ENCODE data around the gene CPNE5.
A peak's percentile ranks its signal among the peaks of the same experiment; 100 is the strongest.

The CPNE5 gene

DNA sequence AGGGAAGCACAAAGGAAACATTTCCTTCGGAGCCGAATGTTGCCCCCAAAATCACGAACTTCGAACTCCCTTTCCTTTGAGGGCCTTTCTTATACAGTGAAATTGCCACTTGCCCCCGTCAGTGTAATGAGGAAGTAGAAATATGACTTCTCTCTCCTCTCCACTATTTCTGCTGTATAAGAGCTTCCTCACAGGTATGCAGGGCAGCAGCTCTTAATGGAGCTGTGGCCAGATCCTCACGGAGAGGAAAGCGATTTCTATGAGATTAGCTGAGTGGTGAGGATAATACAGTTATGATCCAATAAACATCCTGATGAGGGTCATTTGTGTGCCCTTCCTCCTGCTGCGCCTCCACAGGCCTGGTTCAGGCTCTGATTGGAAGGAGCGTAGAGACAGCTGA, 10.8 kb upstream of the CPNE5 start:
- no peaks in the 10 kb centered on the region for H3K4me1 Mint-ChIP-seq (ENCODE audit: low read depth)
- peaks cover 34% of the 10 kb centered on the region for H3K36me3 Mint-ChIP-seq (ENCODE audit: low read depth)
- DNase-seq (ENCODE audit: low spot score) = no peak
- H3K4me3 Mint-ChIP-seq = no peak overlapping the region
- no peaks in the 10 kb centered on the region for H3K9me3 Mint-ChIP-seq
- no peak overlapping the region for H3K27ac Mint-ChIP-seq
- no peaks in the 10 kb centered on the region for H3K27me3 Mint-ChIP-seq (ENCODE audit: low read depth)

DNA sequence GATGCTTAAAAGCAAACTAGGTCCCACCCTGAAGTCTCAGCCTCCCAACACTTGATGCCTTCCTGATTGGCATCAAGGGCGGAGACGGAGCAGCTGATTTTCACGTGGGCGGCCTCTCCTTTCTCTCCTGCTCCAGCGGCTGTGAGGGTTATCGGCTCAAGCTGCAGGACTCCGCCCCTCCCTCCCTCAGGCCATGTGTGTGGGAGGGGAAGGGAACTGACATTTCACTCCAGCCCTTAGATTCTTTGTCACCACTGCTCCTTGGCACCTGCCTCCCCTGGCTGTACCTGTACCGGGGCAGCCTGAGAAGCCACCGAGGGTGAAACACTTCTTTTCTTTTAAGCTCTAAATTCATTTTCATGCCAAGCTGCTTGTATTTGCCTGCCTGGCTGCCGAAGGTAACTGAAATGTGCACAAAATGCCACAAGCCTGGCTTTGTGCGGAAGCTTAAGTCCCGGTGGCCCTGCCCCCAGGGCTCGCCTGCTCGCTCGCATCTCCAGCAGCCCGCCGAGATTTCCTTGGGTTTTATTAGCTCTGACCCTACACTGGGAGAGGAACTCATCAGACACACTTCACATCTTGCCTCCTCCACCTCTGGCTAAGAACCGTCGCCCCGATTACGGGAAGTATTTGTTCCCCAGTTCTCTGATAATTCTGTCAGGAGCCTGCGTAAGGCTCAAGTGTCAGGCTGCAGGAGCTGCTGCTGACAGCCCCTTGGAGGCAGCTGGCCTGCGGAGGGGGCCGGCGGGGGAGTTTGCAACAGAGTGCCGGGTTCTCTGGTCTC, 9.6 kb upstream of the CPNE5 start:
- Mint-ChIP-seq H3K36me3 (ENCODE audit: low read depth) (peaks cover 27% of the 10 kb centered on the region), H3K9me3 (no peaks in the 10 kb centered on the region), H3K27me3 (ENCODE audit: low read depth) (peaks cover 3% of the 10 kb centered on the region), H3K27ac (no peak overlapping the region), H3K4me1 (ENCODE audit: low read depth) (no peaks in the 10 kb centered on the region), H3K4me3 (no peak overlapping the region)
- no peak for DNase-seq (ENCODE audit: low spot score)

DNA sequence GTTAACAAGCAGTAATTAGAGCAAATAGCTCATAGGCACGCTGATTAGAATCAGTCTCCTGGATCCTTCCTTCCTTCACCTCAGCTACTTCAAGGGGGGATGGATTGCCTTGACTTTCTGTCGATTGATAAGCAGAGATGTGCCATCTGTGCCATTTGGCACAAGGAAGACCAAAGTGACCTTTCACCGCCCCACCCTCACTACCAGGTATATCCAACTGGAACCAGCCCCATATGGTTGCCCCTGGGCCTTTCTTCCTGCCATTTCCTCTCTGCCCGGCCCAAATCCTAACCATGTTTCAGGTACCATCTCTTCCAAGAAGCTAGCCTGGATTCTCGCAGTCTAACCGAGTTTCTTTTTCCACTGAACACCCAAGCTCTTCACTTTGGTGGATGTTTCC, 8.7 kb upstream of the CPNE5 start:
- DNase-seq (ENCODE audit: low spot score) = no peak
- no peaks in the 10 kb centered on the region for H3K4me1 Mint-ChIP-seq (ENCODE audit: low read depth)
- peaks cover 3% of the 10 kb centered on the region for H3K27me3 Mint-ChIP-seq (ENCODE audit: low read depth)
- no peaks in the 10 kb centered on the region for H3K9me3 Mint-ChIP-seq
- no peak overlapping the region for H3K4me3 Mint-ChIP-seq
- H3K36me3 Mint-ChIP-seq (ENCODE audit: low read depth) = peaks cover 23% of the 10 kb centered on the region
- H3K27ac Mint-ChIP-seq = no peak overlapping the region

DNA sequence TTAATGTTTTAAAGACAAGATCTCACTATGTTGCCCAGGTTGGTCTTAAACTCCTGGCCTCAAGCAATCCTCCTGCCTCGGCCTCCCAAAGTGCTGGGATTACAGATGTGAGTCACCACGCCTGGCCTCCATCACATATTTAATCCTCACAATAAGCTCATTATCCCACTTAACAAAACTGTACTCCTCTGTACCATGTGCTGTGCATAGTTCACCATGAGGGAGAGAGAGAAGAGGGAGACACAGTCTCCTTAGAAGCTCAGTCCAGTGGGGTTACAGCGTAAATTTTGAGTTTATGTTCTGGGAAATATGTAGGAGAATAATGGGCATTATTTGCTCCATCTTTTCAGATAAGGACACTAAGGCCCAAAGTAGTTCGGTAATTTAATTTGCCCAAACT, 7.9 kb upstream of the CPNE5 start:
- DNase-seq (ENCODE audit: low spot score) = no peak
- Mint-ChIP-seq H3K4me3 (no peak overlapping the region), H3K9me3 (no peaks in the 10 kb centered on the region), H3K27ac (no peak overlapping the region), H3K4me1 (ENCODE audit: low read depth) (no peaks in the 10 kb centered on the region), H3K27me3 (ENCODE audit: low read depth) (peaks cover 3% of the 10 kb centered on the region), H3K36me3 (ENCODE audit: low read depth) (peaks cover 20% of the 10 kb centered on the region)

DNA sequence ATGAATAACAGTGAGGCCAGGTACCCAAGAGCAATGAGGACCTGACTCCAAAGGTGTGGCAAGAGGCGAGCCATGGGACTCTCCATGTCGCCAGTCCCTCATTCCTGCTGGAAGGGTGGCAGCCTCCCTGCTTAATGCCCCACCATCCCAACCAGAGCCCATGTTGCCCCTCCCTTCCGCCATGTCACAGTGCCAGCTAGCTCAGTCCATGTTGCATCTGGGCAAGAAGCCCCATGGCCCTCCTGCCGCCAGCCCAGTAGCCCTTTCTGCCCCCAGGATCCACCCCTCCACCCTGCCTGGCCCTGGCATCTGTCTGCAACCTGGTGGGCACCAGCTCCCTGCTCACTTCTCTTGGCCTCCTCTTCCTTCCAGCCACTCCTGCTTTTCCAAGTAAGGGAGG, 6.0 kb upstream of the CPNE5 start:
- Mint-ChIP-seq H3K27me3 (ENCODE audit: low read depth) (peaks cover 12% of the 10 kb centered on the region), H3K36me3 (ENCODE audit: low read depth) (peaks cover 4% of the 10 kb centered on the region), H3K4me3 (no peak overlapping the region), H3K4me1 (ENCODE audit: low read depth) (peaks cover 4% of the 10 kb centered on the region), H3K27ac (no peak overlapping the region), H3K9me3 (no peaks in the 10 kb centered on the region)
- no peak for DNase-seq (ENCODE audit: low spot score)

DNA sequence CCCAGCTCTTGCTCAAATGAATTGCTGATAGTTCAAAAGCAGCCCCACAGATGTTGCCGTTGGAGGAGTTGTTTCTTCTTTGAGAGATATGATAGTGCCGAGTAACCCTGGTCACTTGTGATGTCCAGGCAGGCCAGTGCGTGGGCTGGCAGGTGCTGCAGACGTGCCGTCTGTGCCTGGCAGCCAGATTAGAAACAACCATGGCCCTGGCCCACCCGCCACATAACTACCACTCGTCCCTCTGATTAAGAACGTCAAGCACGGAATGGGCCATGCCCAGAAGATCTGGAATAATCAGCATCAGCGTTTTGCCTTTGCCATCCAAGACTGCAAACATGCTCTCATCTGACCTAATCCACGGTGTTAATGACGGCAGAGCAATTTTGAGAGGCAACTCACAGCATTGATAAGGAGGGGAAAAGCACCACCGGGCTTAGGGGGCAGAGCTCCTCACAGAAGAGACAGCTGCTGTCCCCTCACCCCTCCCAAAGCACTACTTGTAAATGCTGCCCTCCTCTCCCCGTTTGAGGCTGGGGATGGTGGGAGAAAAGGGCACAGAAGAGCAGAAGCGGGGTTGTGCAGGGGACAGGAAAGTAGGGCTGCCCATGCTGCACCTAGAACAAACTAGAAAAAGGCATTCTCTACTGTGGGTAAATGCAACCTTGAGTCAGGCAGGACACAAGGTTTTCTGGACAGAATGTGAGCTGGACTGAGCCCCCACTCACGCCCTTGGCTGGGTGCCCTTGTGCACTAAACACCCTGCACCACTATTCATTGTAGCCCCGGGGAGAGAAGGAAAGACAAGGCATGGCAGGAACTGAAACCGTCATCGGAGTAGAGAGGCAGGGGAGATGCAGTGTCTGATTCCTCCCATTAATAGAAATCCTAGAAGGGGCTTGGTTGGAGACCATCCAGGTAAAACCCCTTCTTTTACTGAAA, 5.3 kb upstream of the CPNE5 start:
- no peaks in the 10 kb centered on the region for H3K9me3 Mint-ChIP-seq
- no peak overlapping the region for H3K27ac Mint-ChIP-seq
- H3K4me1 Mint-ChIP-seq (ENCODE audit: low read depth) = peaks cover 4% of the 10 kb centered on the region
- H3K36me3 Mint-ChIP-seq (ENCODE audit: low read depth) = no peaks in the 10 kb centered on the region
- H3K4me3 Mint-ChIP-seq = no peak overlapping the region
- H3K27me3 Mint-ChIP-seq (ENCODE audit: low read depth) = peaks cover 16% of the 10 kb centered on the region
- no peak for DNase-seq (ENCODE audit: low spot score)

DNA sequence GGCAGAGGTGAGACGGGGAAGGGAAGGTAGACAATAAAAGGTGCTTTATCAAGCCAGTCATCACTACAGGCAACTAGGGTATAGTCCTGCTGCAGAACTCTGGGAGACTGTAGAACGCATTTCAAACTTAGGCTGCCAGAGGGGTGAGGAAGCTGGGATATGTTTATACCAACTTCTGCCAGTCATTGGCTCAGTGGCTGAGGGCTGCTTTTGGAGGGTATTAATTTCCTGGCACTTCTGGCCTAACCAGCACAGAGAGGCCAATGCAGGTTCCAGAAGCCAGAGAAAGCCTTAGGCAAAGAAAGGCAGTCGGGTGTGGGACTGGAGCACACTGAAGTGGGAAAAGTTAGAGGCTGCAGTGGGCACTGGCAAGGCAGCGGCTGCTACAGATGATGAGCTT, 3.9 kb upstream of the CPNE5 start:
- no peaks in the 10 kb centered on the region for H3K36me3 Mint-ChIP-seq (ENCODE audit: low read depth)

DNA sequence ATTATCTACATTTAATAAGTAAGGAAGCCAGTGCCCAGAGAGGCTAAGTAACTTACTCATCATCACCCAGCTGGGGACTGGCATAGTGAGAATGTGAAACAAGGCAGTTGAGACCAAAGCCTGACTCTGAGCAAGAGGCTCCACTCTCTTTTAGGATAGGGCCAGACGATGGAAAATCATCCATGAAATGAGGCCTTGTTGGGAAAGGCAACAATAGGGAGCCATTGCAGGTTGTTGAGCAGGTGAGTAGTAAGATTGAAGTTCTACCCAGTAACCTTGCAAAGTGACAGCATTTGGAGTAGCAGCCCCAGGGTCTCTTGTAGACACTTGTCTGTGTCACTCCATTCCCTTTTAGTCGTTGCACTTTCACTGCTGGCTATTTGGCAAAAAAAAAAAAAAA, 2.5 kb upstream of the CPNE5 start:
- H3K27me3 Mint-ChIP-seq (ENCODE audit: low read depth) = peaks cover 39% of the 10 kb centered on the region
- no peak overlapping the region for H3K4me3 Mint-ChIP-seq
- DNase-seq (ENCODE audit: low spot score) = no peak
- H3K9me3 Mint-ChIP-seq = no peaks in the 10 kb centered on the region
- H3K36me3 Mint-ChIP-seq (ENCODE audit: low read depth) = no peaks in the 10 kb centered on the region
- H3K4me1 Mint-ChIP-seq (ENCODE audit: low read depth) = peaks cover 7% of the 10 kb centered on the region
- no peak overlapping the region for H3K27ac Mint-ChIP-seq

More for the DNA sequence above, 3.9 kb upstream of the CPNE5 start:
- DNase-seq (ENCODE audit: low spot score) = no peak
- no peak overlapping the region for H3K4me3 Mint-ChIP-seq
- no peak overlapping the region for H3K27ac Mint-ChIP-seq
- no peaks in the 10 kb centered on the region for H3K9me3 Mint-ChIP-seq
- peaks cover 7% of the 10 kb centered on the region for H3K4me1 Mint-ChIP-seq (ENCODE audit: low read depth)
- H3K27me3 Mint-ChIP-seq (ENCODE audit: low read depth) = peaks cover 27% of the 10 kb centered on the region

DNA sequence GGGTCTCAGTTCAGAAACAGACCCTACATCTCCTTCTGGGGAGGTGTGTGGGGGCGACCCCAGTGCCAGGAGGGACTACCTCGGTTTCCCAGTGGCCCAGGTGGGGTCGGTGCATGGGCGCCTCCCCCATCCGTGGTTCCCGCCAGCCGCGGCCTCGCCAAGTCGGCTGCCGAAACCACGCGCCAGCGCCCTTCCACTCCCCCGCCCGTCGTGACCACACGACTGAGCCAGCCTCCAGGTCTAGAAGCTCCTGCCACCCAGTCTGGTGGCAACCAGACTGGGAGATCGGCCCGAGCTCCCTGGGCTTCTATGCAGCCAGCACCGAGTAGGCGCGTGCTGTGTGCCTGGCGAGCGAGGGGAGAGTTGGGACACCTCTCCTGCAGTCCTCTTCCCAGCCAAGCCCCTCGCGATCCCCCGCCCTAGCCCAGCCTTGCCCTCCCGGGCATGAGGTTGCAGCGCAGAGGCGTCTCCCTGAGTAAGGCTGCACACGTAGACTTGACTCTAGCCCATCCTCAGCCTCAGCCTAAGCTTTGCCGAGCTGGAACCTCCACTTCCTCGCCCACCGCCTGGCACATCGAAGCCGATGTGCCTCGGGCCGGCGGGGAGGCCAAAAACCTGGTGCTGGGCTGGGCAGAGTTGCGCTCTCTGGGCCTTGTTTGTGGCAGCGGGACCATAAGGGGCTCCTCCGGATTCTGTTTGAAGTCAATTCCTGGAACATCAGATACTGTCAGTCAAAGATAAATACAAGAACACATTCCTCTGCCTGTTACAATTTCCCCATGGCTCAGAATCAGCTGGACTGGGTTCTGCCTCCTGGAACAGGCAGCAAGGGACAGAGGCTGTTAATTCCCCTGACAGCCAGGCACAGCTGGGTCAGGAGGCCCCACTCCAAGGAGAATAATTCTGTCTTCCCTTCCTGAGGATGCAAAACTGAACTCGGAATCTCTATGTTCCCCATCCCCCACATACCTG, 1.5 kb upstream of the CPNE5 start:
- peaks cover 7% of the 10 kb centered on the region for H3K4me1 Mint-ChIP-seq (ENCODE audit: low read depth)
- H3K4me3 Mint-ChIP-seq = peak overlapping the region; percentile 73
- peak overlapping the region; percentile 22 for H3K27ac Mint-ChIP-seq
- no peaks in the 10 kb centered on the region for H3K9me3 Mint-ChIP-seq
- no peak for DNase-seq (ENCODE audit: low spot score)
- H3K36me3 Mint-ChIP-seq (ENCODE audit: low read depth) = no peaks in the 10 kb centered on the region
- H3K27me3 Mint-ChIP-seq (ENCODE audit: low read depth) = peaks cover 44% of the 10 kb centered on the region

DNA sequence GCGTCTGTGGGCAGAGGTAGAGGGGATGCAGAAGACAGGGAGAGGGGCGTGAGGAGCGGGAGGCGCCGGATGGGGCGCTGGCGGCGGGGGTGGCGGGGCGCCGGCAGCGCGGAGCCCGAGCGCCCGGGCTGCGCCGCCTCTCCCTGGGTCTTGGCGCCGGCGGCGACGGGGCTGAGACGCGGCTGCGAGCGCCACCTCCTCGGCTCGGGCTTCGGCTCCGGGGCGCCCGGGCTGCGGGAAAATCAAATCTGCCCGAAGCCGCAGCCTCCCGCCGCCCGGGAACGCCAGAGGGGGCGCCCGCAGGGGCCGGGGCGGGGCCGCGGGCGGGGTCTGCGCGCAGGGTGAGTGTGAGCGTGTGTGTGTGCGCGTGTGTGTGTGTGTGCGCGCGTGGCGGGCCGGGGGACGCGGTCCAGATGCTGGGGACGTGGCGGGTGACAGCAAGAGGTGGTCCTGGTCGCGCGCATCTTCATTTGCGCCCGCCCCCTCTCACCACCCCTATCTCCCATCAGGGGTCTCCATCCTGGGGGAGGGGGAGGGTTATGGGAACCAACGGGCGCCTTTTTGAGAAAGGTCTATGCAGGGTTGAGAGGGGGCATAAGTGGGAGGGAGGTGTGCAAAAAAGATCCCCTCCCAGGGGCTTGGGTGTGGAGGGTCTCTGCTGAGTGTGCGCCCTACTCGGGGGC, 646 bp upstream of the CPNE5 start:
- no peaks in the 10 kb centered on the region for H3K9me3 Mint-ChIP-seq
- peak; percentile 25 for DNase-seq (ENCODE audit: low spot score)
- H3K27ac Mint-ChIP-seq = no peak overlapping the region
- peaks cover 51% of the 10 kb centered on the region for H3K27me3 Mint-ChIP-seq (ENCODE audit: low read depth)
- peaks cover 7% of the 10 kb centered on the region for H3K4me1 Mint-ChIP-seq (ENCODE audit: low read depth)
- H3K4me3 Mint-ChIP-seq = peak overlapping the region; percentile 73
- no peaks in the 10 kb centered on the region for H3K36me3 Mint-ChIP-seq (ENCODE audit: low read depth)

DNA sequence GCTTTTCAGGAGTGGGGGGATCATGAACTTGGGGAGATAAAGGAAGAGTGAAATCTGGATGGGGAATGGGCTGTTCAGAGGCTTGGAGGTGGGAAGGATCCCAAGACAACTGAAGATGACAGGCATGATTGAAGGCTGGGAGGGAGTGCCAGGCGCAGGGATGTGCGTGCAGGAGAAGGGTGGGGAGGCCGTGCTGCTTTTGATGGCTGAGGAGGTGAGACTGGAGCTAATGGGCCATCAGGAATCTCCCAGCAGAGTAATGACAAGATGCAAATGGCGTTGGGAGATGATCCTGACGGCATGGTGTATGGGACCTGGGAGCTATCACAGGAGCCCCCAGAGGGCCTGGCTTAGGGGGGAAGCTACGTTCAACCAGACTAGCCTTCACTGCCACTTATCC, 1.6 kb downstream of the CPNE5 start:
- Mint-ChIP-seq H3K9me3 (no peaks in the 10 kb centered on the region), H3K27ac (no peak overlapping the region), H3K27me3 (ENCODE audit: low read depth) (peaks cover 49% of the 10 kb centered on the region), H3K4me1 (ENCODE audit: low read depth) (peaks cover 7% of the 10 kb centered on the region), H3K36me3 (ENCODE audit: low read depth) (no peaks in the 10 kb centered on the region), H3K4me3 (no peak overlapping the region)
- DNase-seq (ENCODE audit: low spot score) = no peak

DNA sequence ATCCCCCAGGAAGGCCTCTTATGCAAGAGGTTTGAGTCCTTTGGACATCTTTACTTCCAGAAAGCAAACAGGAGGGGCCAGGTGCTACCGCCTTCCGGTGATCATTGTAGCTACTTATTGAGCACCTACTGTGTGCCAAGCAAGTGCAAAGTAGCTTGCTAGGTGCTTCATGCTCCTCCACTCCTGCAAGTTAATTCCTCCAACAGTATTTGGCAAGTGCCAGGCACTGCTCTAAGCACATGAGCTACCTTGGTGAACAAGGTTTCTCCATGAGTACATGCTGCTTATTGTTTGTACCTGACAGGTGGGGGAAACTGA, 2.3 kb downstream of the CPNE5 start:
- no peak for DNase-seq (ENCODE audit: low spot score)
- Mint-ChIP-seq H3K4me3 (no peak overlapping the region), H3K9me3 (no peaks in the 10 kb centered on the region), H3K36me3 (ENCODE audit: low read depth) (no peaks in the 10 kb centered on the region), H3K4me1 (ENCODE audit: low read depth) (peaks cover 7% of the 10 kb centered on the region), H3K27ac (no peak overlapping the region), H3K27me3 (ENCODE audit: low read depth) (peaks cover 49% of the 10 kb centered on the region)
